GM21367 (cell line): Measurements from ENCODE around the gene CARD9.

Source experiments
- ATAC-seq: cut with Tn5 transposase; IDR thresholded peaks from one replicate; pipeline ENCODE4 v1.9.1; 2021; ENCODE audit not compliant: unreplicated experiment

CARD9 gene

DNA sequence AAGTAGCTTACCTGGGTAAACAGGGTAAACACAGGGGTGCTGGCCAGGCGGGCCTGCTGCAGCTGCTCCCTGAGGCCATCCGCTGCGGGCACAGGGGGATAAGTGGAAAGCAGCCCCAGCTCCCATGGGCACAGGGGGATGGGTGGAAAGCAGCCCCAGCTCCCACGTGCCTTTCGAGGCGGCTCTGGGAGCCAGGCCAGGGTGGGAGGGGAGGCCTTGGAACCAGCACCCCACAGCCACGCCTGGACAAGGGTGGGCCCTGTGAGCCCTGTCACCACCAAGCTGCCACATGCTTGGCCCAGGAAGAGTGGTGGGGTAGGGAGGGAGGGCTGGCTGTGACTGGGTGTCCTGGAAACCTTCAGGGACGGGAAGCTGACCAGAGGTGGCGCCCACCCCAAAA is 7.8 kb upstream of the CARD9 start:
- no peak for ATAC-seq

DNA sequence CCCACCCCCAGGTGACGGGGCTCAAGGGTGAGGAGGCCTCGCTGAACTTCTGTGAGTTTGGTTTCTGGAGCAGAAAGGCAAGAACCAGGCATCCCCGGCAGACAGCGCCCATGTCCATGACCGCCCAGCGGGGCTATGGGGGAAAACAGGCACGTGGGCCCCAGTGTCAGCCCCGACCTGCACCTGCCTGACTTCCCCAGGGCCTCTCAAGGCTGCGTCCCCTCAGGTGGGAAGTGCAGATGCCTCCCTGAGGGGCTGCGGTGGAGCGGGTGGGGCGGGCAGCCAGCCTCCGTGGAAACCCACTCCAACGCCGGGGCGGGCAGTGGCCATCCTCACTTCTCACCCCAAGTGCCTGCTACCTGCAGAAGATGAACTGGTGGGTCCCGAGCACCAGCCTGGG is 6.9 kb upstream of the CARD9 start:
- ATAC-seq = no peak

DNA sequence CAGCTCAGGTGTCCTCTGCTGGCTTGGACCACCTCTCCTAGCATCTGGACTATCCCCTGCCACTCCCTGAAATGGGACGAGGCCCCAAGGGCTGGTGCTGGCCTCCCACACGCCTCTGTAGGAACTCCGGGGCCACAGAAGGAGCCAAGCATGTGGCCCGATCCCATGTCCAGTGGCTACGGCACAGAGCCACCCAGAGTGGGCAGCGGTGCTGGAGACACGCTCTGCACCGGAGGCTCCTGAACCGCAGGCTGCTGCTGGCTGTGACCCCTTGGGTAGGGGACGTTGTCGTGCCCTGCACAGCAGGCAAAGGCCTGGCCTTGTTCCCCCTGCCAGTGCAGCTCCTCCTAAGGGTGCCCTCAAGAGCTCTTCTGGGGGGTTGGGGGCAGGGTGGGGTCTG is 6.4 kb upstream of the CARD9 start:
- ATAC-seq = no peak

DNA sequence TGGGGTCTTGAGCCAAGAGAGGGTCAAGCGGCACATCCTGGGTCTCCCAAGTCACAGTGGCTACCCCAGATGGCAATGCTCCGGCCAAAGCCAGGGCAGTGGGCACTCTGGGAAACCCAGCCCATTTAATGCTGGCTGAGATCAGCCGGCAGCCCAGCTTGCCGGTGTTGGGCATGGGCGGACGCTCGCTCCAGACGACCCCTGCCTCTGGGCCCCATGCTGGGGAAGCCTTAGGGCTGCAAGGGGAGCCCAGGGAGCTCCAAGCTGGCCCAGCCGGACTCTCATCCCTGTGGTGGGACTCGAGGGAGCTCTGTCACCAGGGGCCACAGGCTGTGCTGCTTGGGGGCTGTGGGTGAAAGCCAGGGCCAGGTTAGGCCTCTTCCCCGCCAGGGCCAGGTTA is 5.9 kb upstream of the CARD9 start:
- no peak for ATAC-seq

DNA sequence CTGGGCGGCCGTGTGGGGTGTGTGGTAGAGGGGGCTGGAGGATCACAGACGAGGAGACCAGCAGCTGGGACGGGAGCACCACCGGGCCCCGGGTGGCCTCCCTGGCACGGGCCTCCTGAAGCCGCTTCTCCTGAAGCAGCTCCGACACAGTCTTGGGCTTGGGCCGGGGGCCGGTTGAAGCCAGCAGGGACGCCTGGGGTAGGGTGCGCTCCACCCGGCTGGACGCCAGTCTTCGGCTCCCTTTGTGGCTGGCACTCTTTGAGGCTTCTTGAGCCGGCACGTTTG is 5.5 kb upstream of the CARD9 start:
- ATAC-seq = no peak

DNA sequence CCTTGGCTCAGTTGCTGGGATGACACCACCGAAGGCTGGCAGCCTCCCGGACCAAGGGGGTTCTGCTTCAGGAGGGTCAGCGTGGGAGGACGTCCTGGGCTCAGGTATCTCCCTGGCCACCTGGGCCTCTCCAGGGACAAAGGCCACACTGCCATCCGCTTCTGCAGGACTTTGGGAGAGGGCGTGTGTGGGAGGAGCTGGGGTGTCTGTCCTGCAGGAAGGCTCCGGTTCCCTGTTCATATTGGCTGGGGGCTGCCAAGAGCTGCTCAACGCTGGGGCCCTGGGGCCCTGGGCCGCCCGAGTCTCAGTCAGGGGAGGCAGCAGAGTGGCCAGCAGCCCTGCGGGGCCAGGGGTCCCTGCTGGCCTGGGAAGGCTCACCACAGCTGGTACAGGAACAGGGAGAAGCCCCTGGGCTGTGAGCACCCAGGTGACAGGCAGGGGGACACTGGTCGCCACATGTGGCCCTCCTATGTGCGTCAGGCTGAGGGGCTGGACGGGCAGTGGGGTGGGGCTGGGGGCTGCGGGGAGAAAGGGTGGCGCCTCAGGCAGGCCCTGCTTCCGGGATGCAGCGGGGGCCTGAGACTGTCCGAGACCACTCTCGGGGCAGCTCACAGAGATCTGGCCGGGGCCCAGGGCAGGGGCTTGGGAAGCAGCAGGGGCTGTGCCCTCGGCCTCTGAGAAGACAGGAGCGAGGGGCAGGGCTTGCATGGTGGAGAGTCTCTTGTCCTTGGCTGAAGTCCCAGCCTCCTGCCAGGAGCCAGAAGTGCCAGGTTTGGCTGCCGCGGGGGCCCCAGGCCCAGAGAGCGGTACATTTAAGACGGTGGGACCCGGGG is 4.9 kb upstream of the CARD9 start:
- no peak for ATAC-seq

DNA sequence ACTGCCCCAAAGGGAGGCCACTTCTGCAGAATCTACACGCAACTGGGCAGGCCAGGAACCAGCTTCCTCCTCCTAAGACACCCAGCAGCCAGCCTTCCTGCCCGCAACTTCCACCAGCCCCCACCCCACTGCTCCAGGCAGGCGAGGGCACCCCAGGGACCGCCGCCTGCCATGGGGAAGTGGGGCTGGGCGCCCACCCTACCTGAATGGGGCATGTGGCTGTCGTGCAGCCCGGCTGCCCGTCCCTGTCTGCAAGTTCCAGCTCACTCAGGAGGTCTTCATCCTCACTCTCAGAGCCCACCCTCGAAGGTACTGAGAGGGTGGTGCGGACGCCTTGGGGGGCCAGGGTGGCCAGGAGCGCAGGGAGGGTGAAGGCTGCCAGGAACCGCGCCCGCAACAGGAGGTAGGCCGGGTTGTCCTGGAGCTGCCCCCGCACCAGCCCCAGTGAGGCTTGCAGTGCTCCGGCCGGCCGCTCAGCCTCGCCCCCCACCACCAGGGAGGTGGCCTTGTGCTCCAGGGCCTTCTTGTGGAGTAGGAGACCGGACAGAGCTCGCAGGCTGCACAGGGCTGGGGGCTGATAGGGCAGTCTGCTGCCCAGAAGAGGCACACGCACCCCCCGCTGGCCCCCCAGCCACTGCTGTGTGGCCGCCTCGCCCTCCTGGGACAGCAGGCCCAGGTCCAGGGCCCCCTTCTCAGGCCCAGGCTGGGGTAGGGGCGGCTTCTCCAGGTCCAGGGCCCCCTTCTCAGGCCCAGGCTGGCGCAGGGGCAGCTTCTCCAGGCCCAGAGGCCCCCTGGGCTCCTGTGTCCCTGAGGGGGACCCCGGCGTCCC is 4.1 kb upstream of the CARD9 start:
- ATAC-seq = no peak

DNA sequence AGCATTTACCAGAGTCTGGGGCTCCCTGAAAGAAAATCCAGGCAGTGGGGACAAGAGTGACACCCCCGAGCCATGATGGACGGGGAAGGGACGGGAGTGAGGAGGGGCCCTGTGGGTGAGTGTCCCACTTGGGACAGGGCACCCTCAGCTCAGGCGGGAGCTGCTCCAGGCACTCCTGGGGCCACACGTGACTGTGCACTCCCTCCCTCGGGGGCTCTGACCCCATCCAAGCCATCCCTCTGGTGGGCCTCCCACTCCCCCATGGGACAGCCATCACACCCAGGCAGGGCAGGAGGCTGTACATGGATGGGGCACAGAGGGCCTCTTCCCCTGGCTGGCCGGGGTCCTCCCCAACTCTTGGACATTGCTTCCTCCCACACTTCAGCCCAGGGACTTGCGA is 3.0 kb upstream of the CARD9 start:
- ATAC-seq = no peak

DNA sequence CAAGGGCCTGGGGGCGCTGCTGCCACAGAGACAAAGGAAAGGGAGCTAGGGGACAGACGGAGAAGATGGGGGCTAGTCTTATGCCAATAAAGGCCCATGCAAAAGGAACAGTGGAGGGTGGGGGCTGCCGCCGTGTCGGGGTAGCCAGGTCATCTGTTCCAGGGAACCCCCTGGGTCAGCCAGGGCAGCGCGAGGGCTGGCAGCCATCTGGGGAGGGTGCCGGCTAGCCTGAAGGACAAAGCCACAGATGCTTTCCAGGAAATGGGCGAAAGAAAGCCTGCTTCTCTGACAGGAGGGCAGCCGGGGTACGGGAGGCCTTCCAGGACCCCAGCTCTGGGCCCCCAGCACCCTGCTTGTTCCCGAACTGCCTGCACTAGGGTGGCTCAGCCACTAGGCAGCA is 1.6 kb upstream of the CARD9 start:
- ATAC-seq = no peak

DNA sequence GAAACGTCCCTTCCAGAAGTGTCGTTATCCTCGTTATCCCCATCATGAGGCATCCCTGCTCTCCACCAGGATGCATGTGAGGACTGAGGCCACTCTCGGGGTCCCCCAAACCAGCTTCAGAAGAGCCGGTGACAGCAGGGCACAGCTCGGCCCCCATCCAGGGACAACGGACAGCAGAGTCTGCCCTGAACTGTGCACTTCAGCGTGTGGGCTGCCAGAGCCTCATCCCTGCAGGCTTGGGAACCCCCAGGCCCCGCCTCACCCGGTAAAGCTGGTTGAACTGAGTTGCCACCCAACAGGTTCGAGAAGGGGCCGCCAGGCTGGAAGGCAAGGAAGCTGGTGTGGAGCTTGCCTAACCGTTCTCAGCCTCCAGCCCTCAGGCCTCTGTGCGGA is 710 bp upstream of the CARD9 start:
- no peak for ATAC-seq

DNA sequence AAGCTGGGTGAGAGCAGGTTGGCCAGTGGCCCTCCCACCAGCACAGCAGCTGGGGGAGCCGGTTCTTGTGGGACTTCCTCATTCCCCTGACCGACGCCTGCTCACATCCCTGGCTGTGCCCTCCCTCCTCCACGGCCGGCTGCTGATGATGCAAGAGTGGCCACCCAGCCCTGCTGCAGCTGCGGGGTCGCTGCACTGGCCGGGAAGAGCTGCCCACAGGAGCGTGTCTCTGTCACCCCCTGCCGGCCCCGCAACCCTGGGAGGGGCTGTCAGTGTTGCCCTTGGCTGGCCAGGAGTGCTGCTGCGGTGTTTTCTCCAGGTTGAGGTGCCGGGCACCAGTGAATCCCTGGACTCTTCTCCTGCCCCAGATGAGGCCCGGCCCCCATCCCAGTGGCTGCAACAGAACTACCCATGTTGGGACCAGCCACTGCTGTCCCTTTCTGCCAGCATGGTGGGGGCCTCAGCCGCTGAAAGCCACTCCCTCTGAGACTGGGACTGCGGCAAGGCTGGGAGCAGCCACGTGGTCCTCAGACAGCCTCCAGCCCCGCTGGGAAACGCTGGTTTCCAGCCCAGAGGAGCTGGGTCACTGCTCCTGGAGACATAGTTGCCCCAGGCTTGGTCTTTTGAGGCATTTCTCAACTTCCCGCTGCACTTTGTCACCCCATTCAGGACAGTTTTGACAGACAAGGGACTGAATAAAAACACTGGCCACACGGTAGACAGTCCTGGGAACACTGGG is 739 bp downstream of the CARD9 start:
- no peak for ATAC-seq

DNA sequence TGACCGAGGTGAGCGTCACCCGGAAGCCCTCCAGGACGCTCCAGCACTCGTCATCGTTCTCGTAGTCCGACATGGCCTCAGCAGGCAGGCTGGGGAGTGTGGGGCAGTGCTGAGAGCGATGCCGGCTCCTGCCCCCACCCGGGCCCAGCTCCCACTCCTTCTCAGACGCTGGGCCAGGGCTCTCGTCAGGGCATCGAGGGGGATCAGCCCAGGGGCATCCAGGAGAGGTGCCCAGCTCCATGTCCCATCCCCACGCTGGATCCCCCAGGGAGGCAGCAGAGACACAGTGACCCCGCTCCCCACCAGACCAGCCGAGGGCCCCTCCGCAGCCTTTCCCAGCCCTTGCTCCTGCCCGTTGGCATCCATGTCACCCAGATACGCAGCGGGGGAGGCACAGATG is 1.5 kb downstream of the CARD9 start:
- no peak for ATAC-seq

DNA sequence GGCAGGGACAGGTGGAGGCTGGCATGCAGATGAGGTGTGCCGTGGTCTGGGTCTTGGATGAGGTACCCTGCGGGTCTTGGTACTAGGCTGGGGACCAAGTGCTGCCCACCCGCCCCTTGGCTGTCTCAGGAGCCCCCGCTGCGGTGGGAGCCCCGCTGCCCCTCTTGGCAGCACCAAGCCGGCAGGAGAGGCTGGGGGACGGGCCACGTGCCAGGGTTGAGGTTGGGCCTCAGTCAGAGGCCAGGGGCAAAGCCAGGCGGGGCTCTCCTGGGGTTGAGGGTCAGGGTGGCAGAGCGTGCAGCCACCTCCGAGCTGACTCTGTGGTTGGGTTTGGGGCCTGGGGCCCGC is 2.0 kb downstream of the CARD9 start:
- ATAC-seq = no peak

DNA sequence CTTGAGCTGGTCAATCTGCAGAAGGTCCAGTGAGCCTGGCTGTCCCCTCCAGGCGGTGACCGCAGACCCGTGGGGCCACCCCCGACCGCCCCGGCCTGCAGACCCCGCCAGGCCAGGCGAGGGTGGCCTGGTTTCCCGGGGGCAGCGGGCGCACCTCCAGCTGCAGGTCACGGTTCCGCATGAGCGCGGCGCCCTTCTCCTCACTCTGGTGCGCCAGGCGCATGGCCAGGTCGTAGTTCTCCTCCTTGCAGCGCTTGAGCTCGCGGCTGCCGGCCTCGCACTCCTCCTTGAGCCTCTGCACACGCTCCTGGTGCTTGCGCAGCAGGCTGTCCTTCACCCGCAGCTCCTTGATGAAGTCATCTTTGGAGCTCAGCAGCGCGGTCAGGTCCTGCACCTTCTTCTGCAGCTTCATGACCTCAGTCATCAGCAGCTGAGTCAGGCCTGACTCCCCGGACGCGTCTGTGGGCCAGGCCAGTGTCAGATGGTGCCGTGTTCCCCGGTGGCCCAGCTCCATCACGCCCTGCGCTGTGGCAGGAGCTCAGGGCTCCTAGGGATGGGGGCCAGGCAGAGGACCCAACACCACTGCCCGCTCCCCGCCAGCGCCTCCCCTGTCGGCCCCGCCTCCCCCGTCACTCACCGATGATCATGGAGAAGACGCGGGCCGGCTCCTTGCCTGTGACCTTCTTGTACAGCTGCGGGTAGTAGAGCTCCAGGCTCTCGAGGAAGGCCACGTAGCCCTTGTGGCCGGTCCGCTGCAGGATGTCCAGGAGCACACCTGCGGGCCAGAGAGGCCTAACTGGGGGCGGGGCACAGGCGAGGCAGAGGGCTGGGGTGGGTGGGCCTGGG is 2.6 kb downstream of the CARD9 start:
- ATAC-seq = no peak

DNA sequence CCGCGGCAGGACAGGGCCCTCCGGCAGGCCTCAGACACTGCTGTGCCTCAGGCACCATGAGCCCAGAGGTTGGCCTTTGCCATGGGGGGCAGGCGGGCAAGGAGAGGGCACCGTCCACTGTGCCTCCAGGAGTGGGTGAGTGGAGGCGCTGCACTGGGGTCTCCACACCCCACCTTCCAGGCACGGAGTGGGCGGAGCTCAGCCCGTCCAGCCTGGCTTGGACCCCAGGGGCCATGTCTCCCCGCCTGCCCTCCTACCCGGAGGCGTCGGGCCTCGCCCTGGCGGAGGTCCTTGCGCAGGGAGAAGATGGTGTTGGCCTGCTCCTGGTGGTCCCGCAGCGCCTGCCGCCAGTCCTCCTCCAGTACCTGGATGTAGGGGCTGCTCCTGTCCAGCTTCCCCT is 3.4 kb downstream of the CARD9 start:
- ATAC-seq = no peak

DNA sequence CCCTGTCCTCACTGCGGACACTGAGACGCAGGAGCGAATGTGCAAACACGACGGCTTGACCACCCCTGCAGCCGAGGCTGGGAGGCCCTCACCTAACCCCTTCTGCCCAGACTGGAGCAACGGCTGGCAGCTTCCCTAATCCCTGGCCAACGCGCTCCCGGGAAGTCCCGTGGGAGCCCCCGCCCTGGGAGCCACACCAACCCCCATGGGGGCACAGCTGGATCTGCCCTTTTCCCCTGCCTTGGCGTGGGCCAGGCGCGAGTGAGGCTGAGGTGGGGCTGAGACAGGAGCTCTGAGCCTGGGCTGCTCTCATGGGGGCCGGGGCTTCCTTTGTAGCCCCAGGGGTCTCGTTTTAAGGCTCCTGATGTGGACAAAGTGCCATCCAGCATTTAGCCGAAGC is 5.3 kb downstream of the CARD9 start:
- no peak for ATAC-seq

DNA sequence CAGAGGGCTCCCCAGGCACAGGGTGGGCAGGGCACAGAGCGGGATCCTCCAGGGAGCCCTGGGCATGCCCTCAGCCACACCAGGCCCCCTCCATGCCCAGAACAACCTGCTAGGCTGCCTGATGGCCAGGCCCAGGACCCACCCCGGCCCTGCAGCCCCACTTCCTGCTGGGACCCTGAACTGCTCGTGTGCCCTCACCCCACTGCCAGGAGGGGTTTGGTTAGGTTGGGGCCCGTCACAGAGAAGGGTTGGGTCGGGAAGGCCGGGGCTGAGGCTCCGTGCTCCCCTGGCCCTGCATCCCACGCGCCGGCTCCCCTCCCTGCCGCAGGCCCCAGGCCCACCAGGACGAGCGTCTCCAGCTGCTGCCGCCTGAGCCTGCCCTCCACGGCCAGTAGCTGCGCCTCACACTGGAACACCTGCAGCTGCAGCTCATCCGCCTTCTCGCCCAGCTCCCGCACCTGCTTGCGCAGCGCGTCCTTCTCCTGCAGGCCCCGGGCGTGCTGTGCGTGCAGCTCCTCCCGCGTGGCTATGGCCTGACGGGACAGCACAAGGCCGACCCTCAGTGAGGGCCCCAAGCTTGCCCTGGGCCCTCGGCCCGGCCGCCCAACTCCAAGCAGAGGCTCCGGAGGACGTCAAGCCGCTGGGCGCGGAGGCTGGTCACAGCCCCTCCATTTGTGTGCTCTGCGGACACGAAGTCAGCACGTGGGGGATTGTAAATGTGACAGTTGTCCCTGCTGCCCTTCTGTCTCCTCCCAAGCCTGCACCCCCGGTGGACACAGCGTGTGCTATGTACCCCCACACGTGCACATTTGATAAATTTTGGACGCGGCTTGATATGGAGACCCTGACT is 5.9 kb downstream of the CARD9 start:
- no peak for ATAC-seq

DNA sequence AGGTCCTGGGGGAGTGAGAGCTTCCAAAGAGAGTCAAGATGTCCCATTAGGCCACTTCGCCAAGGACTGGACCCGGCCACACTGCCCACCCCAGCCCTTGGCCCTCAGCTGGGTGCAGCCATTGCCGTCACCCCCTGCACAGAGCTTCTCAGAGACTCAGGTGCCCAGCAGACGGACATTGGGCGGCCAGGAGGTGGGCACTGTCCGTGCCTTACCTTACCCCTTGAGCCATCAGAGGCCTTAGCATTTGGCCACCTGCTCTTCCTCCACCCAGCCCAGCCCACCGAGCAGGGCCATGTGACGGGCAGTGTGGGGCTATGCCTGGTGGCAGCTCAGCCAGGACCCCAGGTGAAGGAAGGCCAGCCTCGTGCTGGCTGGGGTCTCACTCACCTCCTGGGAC is 6.6 kb downstream of the CARD9 start:
- no peak for ATAC-seq

DNA sequence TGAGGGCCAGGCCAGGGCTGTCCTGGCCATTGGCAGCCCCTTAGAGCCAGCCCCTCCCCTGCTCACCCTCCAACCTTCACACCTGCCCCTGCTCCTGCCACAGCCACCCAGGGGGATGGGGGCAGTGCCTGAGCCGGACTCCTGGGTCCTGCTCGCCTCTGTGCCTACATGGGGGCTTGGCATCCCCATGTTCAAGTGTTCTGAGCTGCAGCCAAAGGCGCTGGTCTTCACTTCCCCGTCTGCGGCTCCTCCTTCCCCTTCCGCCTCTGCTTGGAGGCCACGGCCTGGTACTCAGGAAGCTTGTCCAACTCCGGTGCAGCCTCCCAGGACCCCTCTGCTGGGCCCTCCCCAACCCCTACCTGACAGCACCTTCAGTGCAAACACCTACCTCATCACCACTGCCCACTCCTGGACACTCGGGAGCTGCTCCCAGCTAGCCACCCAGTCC is 7.7 kb downstream of the CARD9 start:
- ATAC-seq = no peak
